Heart left ventricle (tissue), 16 donors: Measurements from ENCODE around the gene RRP8. TPM values are rescaled to one million over a fixed set of nuclear protein-coding genes. Genes with fewer than 3 reads are reported as not detected.

Source experiments
- ATAC-seq, 4 donors: fragments of 200-7000 bp; cut with Tn5 transposase; one replicate each; pipeline ENCODE4 v1.9.1; 2020 to 2022; ENCODE audit warnings: moderate library complexity in 4 of 4, mild to moderate bottlenecking in 3 of 4, moderate number of reproducible peaks in 1 of 4
- DNase-seq, 5 donors: peaks; one replicate each; pipeline ENCODE4 v3.0.0-alpha.2; 2020
- H3K27ac ChIP-seq, 12 donors: fragments of 200-600 bp; sonication (generic) in 4 of 12; one replicate each; pipeline versions ENCODE4 v1.5.0 to v1.8.0; 2016 to 2022; ENCODE audit warnings: mild to moderate bottlenecking in 2 of 12
- H3K27me3 ChIP-seq, 9 donors: fragments of 200-600 bp; sonication (generic) in 2 of 9; one replicate each; pipeline versions ENCODE4 v1.5.1 to v1.8.0; 2016 to 2022; ENCODE audit warnings: mild to moderate bottlenecking in 3 of 9
- H3K36me3 ChIP-seq, 9 donors: fragments of 200-600 bp; sonication (generic) in 2 of 9; one replicate each; pipeline versions ENCODE4 v1.5.0 to v1.8.0; 2018 to 2022; ENCODE audit warnings: mild to moderate bottlenecking in 2 of 9
- H3K4me1 ChIP-seq, 12 donors: fragments of 200-600 bp; sonication (generic) in 4 of 12; one replicate each; pipeline versions ENCODE4 v1.5.0 to v1.8.0; 2016 to 2022; ENCODE audit warnings: mild to moderate bottlenecking in 3 of 12
- H3K4me3 ChIP-seq, 12 donors: fragments of 200-600 bp; sonication (generic) in 4 of 12; one replicate each; pipeline versions ENCODE4 v1.5.0 to v1.8.0; 2017 to 2022; ENCODE audit warnings: mild to moderate bottlenecking in 9 of 12, moderate library complexity in 4 of 12
- H3K9me3 ChIP-seq, 12 donors: fragments of 200-600 bp; sonication (generic) in 4 of 12; one replicate each; pipeline versions ENCODE4 v1.5.0 to v1.8.0; 2016 to 2022; ENCODE audit warnings: mild to moderate bottlenecking in 1 of 12
- CTCF ChIP-seq, 12 donors: fragments of 200-600 bp; sonication (generic) in 4 of 12; IDR thresholded peaks; one replicate each; pipeline versions ENCODE4 v1.5.0 to v1.8.0; 2018 to 2022; ENCODE audit warnings: antibody characterized with exemption in 12 of 12, mild to moderate bottlenecking in 5 of 12
- POLR2A ChIP-seq, 2 donors: fragments of 450-650 bp; IDR thresholded peaks; one replicate each; pipeline ENCODE4 v1.6.1; 2017; ENCODE audit warnings: antibody characterized with exemption in 2 of 2, mild to moderate bottlenecking in 2 of 2, moderate library complexity in 2 of 2
- WGBS, 4 donors: extraction: QIAGEN DNeasy Blood & Tissue Kit in 2 of 4; methylation state at CpG; one replicate each; pipeline versions ENCODE4 v1.1.5 to v1.1.7; 2013 to 2018; 5-methylcytosine and 5-hydroxymethylcytosine counted together
- intact Hi-C, 10 donors: fragments of 100-400 bp; cut with DNase I; formaldehyde crosslinking; loops; one replicate each; pipeline versions ENCODE4 v1.11.1 to v1.14.2; 2022
- polyA plus RNA-seq, 2 donors: library from polyadenylated mRNA; stranded (reverse); fragments of 200-250 nt; gene quantifications; one replicate each; pipeline ENCODE4 v1.2.3, GENCODE V29; 2013
- total RNA-seq, 9 donors: library from RNA; depleted of rRNA in 2 of 9; stranded (reverse); fragments of >200 nt in 2 of 9; fragmentation: NEBNext Ultra II Directional in 3 of 9; extraction: Animal tissue kit (Norgen Biotek cat#: 25700) in 3 of 9; gene quantifications; one replicate each; pipeline versions ENCODE4 v1.1.0 to v1.2.4, GENCODE V29; 2016 to 2023
- donor health status: ischemic (EF 13 %, LVEDD 7.1; RV severe dilation, severe dysfunction).
- donor health status: healthy with polysubstance abuse.
- donor health status: DM: no; HTN: yes; CAD: no.
- donor health status: DM: no; HTN: no; CAD: no.
- donor health status: ischemic (EF 25% LVEDD 6.9; RV normal size, moderate dysfunction).
- donor health status: ischemic (EF 25% LVEDD 5.7; RV mildly dilated, moderate dysfunction).
- donor health status: healthy.
- donor health status: DM: yes; HTN: yes; CAD: no.
- donor health status: ischemic (EF 35%, LVEDD 5.7; RV mildly dilated, moderate dysfunction).
- donor health status: nonischemic (EF 11% LVEDD 7.7; RV severe dilation, severe dysfunction).
- donor health status: DM: yes; HTN: yes; CAD: no.
- donor health status: PGD.
- donor health status: ischemic (EF 29% LVEDD 5.4; RV normal size, mild dysfunction).
- donor health status: nonischemic (EF 23%, LVEDD 6.1; RV moderate dilation, normal function).

The RRP8 gene
- total and polyA plus RNA-seq, 11 donors, result 11.2 to 23.5 (median 17.4) TPM

DNA sequence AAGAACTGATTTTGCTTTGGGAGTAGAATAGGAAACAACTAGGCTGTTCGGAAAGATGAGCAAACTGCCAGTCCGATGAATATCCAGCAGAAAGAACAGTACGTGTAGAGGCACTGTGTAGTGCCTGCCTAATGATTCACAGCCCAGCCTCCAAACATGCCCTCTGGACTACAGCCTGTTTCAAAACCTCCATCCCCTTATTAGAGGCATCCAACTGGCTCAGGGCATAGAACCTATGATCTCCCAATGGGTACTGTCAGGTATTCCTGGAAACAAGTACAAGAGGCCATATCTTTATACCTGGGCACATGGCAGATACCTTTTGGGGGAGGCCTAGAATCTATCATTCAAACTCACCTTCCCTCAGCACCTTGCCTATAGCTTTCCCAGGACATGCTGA lies 4.9 kb downstream of the RRP8 start:
- H3K27ac ChIP-seq, result peak overlapping the region in 6 of 12 donors; percentile 48 to 83 (median 64)
- intact Hi-C loops, result loop anchor here in 1 of 10 donors (10.0 kb wide), 1 partner anchor 64 kb away; no protein-coding TSS in a partner anchor
- H3K4me1 ChIP-seq, result peaks cover 8 to 87% (median 64%) of the 10 kb centered on the region in 12 donors
- H3K9me3 ChIP-seq, result no peaks in the 10 kb centered on the region
- peaks cover 0 to 74% (median 46%) of the 10 kb centered on the region in 9 donors for H3K36me3 ChIP-seq
- TF ChIP-seq CTCF (IDR thresholded peaks at IDR 0.05) (no peak), POLR2A (IDR thresholded peaks at IDR 0.05) (no peak)
- DNase-seq (no peak), ATAC-seq (peak in 1 of 4 donors; percentile 5)
- no peak overlapping the region for H3K4me3 ChIP-seq
- H3K27me3 ChIP-seq, result no peaks in the 10 kb centered on the region
- WGBS, 4 donors, result 77 to 81% (median 78%) methylated on average over 3 of the region's 3 CpGs

DNA sequence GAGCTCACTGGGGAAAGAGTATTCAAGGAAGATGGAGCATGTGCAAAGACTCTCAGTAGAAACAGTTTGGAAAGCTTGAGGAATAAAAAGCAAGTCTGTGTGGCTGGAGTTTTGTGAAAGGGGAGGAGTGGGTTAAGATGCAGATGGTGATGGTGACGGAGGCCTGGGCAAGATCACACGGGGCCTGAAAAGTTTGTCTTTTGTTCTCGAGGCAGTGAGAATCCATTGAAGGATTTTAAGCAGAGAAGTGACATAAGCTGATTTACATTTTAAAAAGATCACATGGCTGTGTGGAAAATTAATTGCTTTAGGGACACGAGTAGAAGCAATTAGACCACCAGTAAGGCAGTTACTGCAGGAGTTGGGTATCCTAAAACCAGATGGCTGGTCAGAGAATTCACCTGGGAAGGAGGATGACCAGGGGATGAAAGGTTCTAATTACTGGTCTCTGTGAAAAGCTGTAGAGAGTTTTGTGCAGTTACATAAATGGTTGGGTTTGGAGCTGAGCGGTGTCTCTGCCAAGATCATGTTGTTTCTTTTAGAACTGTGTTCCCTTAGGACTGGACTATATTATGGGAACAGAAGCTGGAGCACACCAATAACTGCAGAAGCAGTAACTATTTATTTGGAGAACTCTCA lies 7.1 kb downstream of the RRP8 start:
- H3K4me1 ChIP-seq, result peaks cover 6 to 81% (median 57%) of the 10 kb centered on the region in 12 donors
- DNase-seq (no peak), ATAC-seq (peak; percentile 44 to 71 (median 63))
- H3K4me3 ChIP-seq, result no peak overlapping the region
- 19 to 33% (median 29%) methylated on average over 5 of the region's 5 CpGs for WGBS, 4 donors
- H3K36me3 ChIP-seq, result peaks cover 0 to 79% (median 52%) of the 10 kb centered on the region in 9 donors
- H3K27me3 ChIP-seq, result no peaks in the 10 kb centered on the region
- H3K27ac ChIP-seq, result peak overlapping the region; percentile 37 to 83 (median 60)
- intact Hi-C loops, result loop anchor here in 1 of 10 donors (10.0 kb wide), 1 partner anchor 62 kb away; no protein-coding TSS in a partner anchor
- no peaks in the 10 kb centered on the region for H3K9me3 ChIP-seq
- TF ChIP-seq POLR2A (IDR thresholded peaks at IDR 0.05) (no peak), CTCF (IDR thresholded peaks at IDR 0.05) (no peak)

GRCh38 chr11:6594142-6594768 lies 9.2 kb downstream of the RRP8 start:
- no peak for DNase-seq
- WGBS, 4 donors, result 28 to 49% (median 40%) methylated on average over 3 of the region's 3 CpGs
- Histone ChIP-seq H3K9me3 (no peaks in the 10 kb centered on the region), H3K4me1 (peaks cover 6 to 64% (median 52%) of the 10 kb centered on the region in 12 donors), H3K27me3 (no peaks in the 10 kb centered on the region), H3K4me3 (no peak overlapping the region), H3K27ac (peak overlapping the region in 10 of 12 donors; percentile 23 to 83 (median 60)), H3K36me3 (peaks cover 0 to 60% (median 34%) of the 10 kb centered on the region in 9 donors)
- intact Hi-C loops, result loop anchor here in 1 of 10 donors (10.0 kb wide), 1 partner anchor 59 kb away; no protein-coding TSS in a partner anchor
- ATAC-seq, result peak in 3 of 4 donors; percentile 25 to 65 (median 49)
- TF ChIP-seq POLR2A (IDR thresholded peaks at IDR 0.05) (no peak), CTCF (IDR thresholded peaks at IDR 0.05) (no peak)

GRCh38 chr11:6588018-6588417 lies 15.4 kb downstream of the RRP8 start:
- Histone ChIP-seq H3K27me3 (no peaks in the 10 kb centered on the region), H3K36me3 (peaks cover 0 to 23% (median 10%) of the 10 kb centered on the region in 9 donors), H3K9me3 (peaks cover 0 to 19% (median 10%) of the 10 kb centered on the region in 12 donors), H3K27ac (peak overlapping the region in 3 of 12 donors; percentile 24 to 64 (median 44)), H3K4me3 (no peak overlapping the region), H3K4me1 (peaks cover 0 to 22% (median 7%) of the 10 kb centered on the region in 12 donors)
- DNase-seq (no peak), ATAC-seq (no peak)
- TF ChIP-seq CTCF (IDR thresholded peaks at IDR 0.05) (no peak), POLR2A (IDR thresholded peaks at IDR 0.05) (no peak)
- WGBS, 4 donors, result 93 to 100% (median 97%) methylated on average over 1 of the region's 1 CpG
- intact Hi-C loops, result no loop called here
